ENCODE results near the gene UGT2B7.
"Not testable (repeated sequence)": the region's sequence is repeated elsewhere in the genome, so short reads cannot be mapped to it uniquely, and the experiment has no call there.

UGT2B7 gene

GRCh38 chr4:69078852-69079251 lies 17.4 kb upstream of the UGT2B7 start:
- in situ Hi-C loops (cut with MboI; ENCODE audit: low sequenced_read_pairs), result no loop called here

GRCh38 chr4:69088473-69088872 lies 7.8 kb upstream of the UGT2B7 start:
- in situ Hi-C loops (cut with MboI; ENCODE audit: low sequenced_read_pairs), result no loop called here

- in situ Hi-C loops (cut with MboI; ENCODE audit: low sequenced_read_pairs), result no loop called here
Measured at GRCh38 chr4:69089388-69089787, 6.9 kb upstream of the UGT2B7 start.

- in situ Hi-C loops (cut with MboI; ENCODE audit: low sequenced_read_pairs), result no loop called here
Measured at GRCh38 chr4:69092190-69092589, 4.1 kb upstream of the UGT2B7 start.

- in situ Hi-C loops (cut with MboI; ENCODE audit: low sequenced_read_pairs), result no loop called here
Measured at GRCh38 chr4:69092980-69093568, 3.2 kb upstream of the UGT2B7 start.

DNA sequence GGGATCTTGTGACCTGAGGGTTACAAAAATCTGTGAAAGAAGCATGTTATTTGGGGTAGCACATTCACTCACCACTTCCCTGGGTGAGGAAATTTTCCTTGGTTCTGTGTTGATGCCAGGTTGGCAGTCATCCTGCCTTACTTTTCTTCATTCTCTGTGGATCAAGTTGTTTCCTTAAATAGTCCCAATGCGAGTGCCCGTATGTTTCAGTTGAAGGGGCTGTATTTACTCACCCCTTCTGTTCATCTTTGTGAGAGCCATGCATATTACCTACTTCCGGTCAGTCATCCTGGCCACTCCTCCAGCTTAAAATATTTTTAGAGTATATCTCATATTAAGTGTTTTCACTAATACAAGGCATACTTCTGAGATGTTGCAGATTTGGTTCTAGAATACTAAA lies 2.6 kb upstream of the UGT2B7 start:
- in situ Hi-C loops (cut with MboI; ENCODE audit: low sequenced_read_pairs), result no loop called here

DNA sequence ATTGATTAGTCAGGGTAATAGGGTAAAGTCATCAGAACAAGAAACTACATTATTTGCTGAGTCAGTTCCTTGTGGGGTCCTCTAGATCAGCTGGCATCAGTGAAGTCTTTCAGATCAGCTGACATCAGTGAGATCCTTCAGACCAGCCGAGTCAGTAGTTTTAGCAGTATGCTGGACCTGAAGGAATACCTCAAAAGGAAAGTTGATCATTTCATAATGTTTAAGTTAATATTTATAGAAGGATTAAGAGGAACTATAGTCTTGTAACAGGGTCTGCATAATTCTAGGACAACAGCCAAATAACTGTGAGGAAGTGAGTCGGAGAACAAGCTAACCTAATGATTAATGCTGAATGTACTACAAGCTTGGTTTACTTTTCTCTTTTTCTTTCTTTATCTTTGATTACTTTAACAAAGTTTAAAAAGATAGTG lies 958 bp upstream of the UGT2B7 start:
- in situ Hi-C loops (cut with MboI; ENCODE audit: low sequenced_read_pairs), result no loop called here

DNA sequence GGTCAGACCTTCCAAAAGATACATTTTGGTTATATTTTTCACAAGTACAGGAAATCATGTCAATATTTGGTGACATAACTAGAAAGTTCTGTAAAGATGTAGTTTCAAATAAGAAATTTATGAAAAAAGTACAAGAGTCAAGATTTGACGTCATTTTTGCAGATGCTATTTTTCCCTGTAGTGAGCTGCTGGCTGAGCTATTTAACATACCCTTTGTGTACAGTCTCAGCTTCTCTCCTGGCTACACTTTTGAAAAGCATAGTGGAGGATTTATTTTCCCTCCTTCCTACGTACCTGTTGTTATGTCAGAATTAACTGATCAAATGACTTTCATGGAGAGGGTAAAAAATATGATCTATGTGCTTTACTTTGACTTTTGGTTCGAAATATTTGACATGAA lies 536 bp downstream of the UGT2B7 start:
- in situ Hi-C loops (cut with MboI; ENCODE audit: low sequenced_read_pairs), result no loop called here

DNA sequence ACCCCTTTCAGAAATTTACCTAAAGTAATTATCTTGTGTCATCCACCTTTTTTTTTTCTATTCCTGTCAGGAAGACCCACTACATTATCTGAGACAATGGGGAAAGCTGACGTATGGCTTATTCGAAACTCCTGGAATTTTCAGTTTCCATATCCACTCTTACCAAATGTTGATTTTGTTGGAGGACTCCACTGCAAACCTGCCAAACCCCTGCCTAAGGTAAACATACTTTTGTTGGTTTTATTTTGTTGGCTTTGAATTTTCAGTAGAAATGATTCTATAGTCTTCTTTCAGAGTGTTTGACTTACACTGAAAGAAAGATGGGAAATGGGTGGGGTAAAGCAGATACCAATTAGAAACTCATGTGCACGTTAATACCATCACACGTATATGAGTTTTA lies 2.2 kb downstream of the UGT2B7 start:
- in situ Hi-C loops (cut with MboI; ENCODE audit: low sequenced_read_pairs), result no loop called here

DNA sequence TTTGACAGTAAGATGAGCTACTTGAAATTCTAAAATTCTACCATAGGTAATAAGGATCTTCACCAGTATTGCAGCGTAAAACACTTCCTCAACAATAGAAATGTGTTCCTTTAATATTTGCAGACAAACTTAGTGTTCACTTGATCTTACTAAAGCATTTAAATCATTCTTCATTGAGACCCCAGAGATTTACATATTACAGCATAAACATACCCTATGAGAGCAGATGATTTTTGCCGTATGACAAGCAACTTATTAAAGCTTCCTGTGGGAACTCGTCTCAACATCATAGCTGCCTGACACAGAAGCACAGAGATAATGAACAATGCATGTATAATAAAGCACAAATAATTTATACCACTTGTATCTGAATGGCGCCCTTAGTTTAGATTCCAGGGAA lies 3.6 kb downstream of the UGT2B7 start:
- in situ Hi-C loops (cut with MboI; ENCODE audit: low sequenced_read_pairs), result no loop called here

GRCh38 chr4:69102668-69103067 lies 6.4 kb downstream of the UGT2B7 start:
- in situ Hi-C loops (cut with MboI; ENCODE audit: low sequenced_read_pairs), result not testable (repeated sequence)

DNA sequence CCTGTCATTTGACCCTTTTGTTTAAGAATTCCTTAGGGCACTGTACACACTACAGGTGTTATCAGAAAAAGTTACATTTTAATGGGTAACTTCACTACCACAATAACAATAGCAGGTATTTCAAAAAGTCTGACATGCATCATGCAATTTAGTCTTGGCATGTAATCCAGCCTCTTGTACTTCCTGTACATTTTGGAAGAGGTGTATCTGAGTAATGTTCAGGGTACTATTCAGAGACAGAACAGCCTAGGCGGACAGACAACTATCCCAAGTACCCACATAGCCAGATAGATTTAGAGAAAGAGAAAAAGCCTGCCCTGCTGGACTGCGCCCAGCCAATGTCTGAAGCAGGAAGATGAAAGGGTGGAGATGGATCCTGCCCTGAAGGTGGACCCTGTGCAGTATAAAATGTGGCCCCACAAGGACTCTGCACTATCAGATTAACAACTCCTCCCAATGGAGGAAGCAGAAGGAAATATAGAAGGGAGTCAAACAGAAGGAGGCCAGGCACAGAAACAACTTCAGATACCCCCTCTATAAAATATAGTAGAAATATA lies 8.5 kb downstream of the UGT2B7 start:
- in situ Hi-C loops (cut with MboI; ENCODE audit: low sequenced_read_pairs), result no loop called here

GRCh38 chr4:69115151-69115850 lies 19.0 kb downstream of the UGT2B7 start:
- in situ Hi-C loops (cut with MboI; ENCODE audit: low sequenced_read_pairs), result not testable (repeated sequence)

DNA sequence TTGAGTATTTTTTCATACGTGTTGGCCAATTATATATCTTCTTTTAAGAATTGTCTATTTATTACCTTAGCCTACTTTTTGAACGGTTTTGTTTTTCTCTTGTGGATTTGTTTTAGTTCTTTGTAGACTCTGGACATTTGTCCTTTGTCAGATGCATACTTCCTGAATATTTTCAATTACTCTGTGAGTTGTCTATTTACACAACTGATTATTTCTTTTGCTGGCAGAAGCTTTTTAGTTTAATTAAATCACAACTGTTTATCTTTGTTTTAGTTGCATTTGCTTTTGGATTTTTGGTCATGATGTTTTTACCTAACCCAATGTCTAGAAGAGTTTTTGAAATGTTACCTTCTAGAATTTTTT lies 19.6 kb downstream of the UGT2B7 start:
- in situ Hi-C loops (cut with MboI; ENCODE audit: low sequenced_read_pairs), result no loop called here

DNA sequence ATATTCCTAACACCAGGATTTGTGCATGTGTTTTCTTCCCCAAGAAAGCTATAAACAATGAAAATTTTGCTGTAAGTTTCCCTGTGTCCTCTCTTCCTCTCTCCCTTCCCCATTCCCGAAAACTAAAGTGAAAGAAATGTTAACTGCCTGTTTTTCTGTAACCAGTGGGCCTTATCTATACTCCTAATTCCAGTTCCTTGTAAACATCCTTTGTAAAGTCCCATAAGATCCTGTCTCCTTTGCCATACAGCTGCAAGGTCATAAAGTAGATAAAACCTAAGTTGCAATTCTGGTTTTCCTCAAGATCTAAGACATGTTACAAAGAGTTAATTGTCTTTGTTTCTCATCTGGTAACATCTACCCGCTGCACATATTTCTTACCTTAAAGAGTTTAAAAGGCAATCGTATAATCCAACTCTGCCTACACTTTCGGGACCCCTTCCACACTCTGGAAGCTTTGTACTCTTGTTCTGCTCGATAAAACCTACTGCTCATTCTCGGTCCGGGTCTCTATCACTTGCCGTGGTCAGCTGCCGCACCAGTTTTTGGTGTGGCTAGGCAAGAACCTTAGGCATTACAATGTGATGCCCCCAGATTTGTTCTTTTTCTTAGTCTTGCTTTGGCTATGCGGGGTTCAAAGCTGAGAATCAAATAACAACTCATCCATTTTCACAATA lies 20.5 kb downstream of the UGT2B7 start:
- in situ Hi-C loops (cut with MboI; ENCODE audit: low sequenced_read_pairs), result no loop called here

- in situ Hi-C loops (cut with MboI; ENCODE audit: low sequenced_read_pairs), result no loop called here
Measured at GRCh38 chr4:69120870-69121269, 24.6 kb downstream of the UGT2B7 start.

DNA sequence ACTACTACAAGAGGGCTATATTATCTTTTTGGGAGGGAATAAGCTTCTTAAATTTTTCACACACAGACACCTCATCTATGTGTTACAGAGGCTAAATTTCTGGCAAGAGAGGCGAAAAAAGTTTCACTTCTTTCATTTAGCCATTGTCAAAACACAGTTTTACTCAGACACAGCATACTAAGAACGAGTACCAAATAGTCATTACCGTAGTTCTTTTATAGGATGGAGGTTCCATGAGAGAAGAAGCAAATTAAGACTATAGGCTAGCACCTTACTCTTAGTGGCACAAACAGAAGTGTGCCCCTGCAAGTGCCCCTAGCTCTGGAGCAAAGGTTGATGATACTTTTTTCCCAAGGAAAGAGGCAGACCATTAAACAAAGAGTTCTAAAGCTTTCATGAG lies 26.2 kb downstream of the UGT2B7 start:
- in situ Hi-C loops (cut with MboI; ENCODE audit: low sequenced_read_pairs), result no loop called here

DNA sequence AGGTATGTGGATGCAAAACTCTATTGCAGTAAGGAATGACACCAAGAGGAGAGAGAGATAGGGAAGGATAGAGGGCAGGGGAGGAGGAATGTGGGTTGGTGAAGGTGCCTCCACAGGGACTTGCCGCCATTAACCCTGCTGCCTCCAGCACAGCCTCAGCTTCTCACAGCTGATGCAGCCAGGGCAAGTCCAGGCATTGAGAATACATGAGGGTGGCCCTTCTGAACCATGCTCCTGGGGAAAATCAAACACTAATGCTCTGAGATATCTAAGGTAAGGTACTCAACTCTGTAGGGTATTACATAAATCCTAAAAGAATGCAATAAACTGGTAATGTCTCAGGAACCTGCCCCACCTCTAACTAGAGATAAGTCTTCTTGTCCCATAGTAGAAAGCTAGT lies 28.7 kb downstream of the UGT2B7 start:
- in situ Hi-C loops (cut with MboI; ENCODE audit: low sequenced_read_pairs), result no loop called here

DNA sequence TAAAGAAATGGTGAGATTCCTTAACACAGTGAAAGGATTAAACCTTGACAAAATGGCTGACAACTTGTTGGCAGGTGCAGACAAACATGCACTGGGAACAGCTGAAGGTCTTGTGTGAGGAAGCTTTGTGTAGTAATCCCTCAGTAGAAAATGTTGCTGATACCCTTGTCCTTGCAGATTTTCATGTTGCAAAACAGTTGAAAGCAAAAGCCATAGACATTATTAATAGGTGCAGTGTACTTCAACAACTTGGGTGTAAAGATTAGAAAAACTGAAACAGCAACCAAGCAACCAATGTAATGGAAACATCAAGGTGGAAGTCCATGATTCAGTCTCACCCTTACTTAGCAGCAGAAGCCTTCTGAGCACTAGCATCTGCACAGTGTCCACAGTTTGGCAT lies 29.8 kb downstream of the UGT2B7 start:
- in situ Hi-C loops (cut with MboI; ENCODE audit: low sequenced_read_pairs), result no loop called here

DNA sequence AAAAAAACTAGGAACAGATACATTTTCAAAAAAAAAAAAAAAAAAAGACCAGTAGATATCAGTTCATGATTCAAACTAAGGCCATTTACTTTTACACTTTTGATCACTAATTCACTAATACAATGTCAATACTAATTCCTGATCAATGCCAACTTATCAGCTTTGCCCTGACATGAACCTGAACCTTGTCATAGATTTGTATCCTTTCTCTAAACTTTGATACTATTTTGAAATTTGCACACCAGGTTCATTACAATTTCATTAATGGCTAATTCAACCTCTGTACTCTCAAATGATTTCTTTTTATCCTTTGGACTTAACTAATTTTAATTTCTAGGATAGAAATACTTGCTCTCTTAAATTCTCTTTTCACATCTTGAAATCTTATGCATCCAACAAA lies 37.7 kb downstream of the UGT2B7 start:
- in situ Hi-C loops (cut with MboI; ENCODE audit: low sequenced_read_pairs), result no loop called here

DNA sequence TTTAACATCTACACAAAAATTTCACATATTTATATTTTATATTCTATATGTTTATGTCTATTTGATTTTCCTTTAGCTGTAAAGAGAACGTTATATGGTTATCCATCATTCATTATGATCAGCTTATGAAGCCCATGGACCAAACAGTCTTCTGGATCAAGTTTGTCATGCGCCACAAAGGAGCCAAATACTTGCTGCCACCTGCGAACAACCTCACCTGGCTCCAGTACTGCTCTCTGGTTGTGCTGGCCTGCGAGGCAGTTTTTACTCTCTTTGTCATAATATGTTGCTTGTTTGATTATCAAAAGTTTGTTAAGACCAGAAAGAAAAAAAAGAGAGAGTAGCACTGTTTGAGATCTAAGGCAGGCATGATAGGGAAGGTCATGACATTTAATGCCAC lies 38.2 kb downstream of the UGT2B7 start:
- in situ Hi-C loops (cut with MboI; ENCODE audit: low sequenced_read_pairs), result no loop called here

GRCh38 chr4:69141320-69141719 lies 45.0 kb downstream of the UGT2B7 start:
- in situ Hi-C loops (cut with MboI; ENCODE audit: low sequenced_read_pairs), result no loop called here
